ENCODE data around the gene ERP29.
"Not testable (repeated sequence)": the region's sequence is repeated elsewhere in the genome, so short reads cannot be mapped to it uniquely, and the experiment has no call there.

The ERP29 gene

DNA sequence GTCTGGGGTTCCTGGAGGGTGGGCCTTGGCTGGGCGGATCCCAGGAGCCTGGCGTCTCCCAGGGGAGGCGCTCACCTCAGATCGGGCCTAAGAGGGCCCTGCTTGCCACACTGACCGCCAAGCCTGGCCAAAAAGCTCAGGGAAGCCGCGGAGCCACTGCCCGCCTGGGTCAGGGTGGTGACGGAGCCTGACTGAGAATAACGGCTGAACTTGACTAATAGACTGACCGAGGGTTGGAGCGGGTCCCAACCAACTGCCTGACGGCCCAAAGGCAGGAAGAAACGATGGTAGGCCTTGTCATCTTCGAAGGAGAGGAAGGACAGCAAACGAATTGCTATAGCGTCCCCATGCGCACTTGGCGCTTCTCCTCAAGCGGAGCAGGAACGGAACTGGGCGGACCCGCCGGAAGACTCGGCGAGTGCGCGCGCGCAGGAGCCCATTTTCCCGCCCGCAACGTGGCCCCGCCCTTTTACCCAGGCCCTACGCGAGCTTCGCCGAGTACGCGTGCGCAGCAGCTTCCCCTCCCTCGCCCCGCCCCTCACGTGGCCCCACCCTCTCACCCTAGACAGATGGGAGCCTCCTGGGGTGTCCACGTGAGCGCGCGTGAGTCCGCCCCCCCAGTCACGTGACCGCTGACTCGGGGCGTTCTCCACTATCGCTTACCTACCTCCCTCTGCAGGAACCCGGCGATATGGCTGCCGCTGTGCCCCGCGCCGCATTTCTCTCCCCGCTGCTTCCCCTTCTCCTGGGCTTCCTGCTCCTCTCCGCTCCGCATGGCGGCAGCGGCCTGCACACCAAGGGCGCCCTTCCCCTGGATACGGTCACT lies at the start of gene ERP29, which contains the start of gene TMEM116:
Gene ERP29 (plus strand): TSS at position 652 of the 826 bp plus-strand sequence. CDS start 40 bp downstream, at position 692.
Gene TMEM116 (minus strand): TSS at position 391 of the 826 bp plus-strand sequence. CDS start 7,895 bp downstream, outside the sequence.
- peak; percentile 98 for DNase-seq (ENCODE audit: low read depth)

DNA sequence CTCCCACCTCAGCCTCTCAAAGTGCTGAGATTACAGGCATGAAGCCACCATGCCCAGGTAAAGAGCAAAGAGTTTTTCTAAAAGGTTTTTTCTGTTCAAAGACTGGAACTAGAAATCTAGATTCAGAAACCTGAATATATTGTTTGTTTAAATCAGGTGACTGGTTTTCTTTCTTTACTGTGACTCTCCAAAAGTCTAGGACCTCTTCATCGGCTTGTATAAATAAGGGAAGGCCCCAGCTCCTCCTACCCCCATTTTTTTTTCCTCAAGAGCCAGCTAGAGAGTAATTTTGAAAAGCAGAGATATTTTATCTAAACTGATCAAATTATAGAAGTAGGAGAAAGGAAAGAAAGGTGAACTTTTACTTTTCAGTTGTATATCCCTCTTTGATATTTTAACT lies 48.3 kb upstream of the ERP29 start:
- no peak for DNase-seq (ENCODE audit: low read depth)

DNA sequence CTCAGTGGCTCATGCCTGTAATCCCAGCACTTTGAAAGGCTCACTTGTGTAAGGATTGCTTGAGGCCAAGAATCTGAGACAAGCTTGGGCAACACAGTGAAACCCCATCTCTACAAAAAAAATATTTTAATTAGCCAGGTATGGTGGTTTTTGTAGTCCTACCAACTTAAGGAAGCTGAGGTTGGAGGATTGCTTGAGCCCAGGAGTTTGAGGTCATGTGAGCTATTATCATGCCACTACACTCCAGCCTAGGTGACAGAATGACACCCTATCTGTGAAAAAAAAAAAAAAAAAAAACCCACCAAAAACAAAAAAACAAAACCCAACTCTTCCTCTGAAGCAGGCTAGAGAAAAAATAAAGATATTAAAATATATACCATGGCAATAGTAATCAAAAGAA lies 41.4 kb upstream of the ERP29 start:
- no peak for DNase-seq (ENCODE audit: low read depth)

DNA sequence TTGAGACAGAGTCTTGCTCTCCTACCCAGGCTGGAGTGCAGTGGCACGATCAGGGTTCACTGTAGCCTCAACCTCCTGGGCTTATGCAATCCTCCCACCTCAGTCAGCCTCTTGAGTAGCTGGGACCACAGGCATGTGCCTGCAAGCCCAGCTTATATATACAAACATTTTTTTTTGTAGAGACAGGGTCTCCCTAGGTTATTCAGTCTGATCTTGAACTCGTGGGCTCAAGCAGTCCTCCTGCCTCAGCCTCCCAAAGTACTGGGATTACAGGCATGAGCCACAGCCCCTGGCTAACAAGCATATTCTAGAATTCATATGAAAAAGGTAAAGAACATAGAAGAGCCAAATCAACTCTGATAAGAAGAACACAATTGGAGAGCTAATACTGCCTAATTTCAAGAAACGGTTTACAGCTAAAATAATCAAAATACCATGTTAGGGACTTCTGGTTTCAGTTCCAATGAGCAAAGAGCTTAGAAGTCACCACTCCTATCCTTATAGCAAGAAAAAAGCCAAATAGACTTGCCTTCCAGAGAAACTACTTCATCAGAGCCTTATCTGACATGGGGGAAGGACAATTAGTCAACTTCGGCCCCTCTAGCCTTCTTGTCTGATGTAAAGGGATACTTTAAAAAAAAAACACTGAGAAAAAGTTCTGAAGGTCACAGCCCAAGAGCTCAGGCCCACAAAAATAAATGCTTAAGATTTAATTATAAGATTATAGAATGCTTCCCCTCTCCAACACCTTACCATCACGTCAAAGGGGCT lies 37.9 kb upstream of the ERP29 start:
- DNase-seq (ENCODE audit: low read depth), result no peak

- no peak for DNase-seq (ENCODE audit: low read depth)
Measured at GRCh38 chr12:111976291-111976690, 36.9 kb upstream of the ERP29 start.

GRCh38 chr12:111976860-111977259 lies 36.4 kb upstream of the ERP29 start:
- DNase-seq (ENCODE audit: low read depth), result no peak

DNA sequence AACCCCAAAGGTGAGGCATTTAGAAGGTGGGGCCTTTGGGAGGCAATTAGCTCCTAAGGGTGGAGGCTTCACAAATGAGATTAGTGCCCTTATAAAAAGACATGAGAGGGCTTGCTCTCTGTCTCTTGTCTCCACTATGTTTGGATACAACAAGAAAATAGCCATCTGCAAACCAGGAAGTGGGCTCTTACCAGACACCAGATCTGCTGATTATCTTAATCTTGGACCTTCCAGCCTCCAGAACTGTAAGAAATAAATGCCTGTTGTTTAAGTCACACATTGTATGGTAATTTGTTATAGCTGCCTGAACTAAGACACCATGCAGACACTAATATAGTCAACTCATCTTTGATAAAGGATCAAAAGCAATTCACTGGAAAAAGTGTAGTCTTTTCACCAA lies 34.7 kb upstream of the ERP29 start:
- DNase-seq (ENCODE audit: low read depth), result no peak

DNA sequence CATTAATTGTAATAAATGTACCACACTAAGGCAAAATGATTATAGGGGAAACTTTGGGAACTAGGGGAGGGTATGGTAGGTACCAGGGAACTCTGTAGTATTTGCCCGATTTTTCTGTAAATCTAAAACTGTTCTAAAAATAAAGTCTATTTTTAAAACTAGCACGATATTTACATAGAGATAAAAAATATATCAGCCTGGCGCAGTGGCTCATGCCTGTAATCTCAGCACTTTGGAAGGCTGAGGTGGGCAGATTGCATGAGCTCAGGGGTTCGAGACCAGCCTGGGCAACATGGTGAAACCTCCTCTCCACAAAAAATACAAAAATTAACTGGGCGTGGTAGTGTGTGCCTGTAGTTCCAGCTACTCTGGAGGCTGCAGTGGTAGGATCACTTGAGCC lies 32.6 kb upstream of the ERP29 start:
- DNase-seq (ENCODE audit: low read depth), result no peak

- no peak for DNase-seq (ENCODE audit: low read depth)
Measured at GRCh38 chr12:111981987-111982386, 31.2 kb upstream of the ERP29 start.

DNA sequence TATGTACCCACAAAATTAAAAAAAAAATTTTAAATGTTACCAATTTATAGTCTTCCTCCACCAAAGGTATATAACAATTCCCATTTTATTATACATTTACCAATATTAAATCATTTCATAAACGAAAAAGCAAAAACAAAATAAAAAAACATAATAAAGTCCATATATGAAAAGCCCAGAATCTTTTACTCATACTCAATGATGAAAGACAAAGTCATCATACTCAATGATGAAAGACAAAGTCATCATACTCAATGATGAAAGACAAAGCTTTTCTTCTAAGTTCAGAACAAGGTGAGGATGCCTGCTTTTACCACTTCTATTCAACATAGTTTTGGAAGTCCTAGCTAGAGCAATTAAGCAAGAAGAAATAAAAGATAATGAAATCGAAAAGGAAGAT lies 28.4 kb upstream of the ERP29 start:
- no peak for DNase-seq (ENCODE audit: low read depth)

DNA sequence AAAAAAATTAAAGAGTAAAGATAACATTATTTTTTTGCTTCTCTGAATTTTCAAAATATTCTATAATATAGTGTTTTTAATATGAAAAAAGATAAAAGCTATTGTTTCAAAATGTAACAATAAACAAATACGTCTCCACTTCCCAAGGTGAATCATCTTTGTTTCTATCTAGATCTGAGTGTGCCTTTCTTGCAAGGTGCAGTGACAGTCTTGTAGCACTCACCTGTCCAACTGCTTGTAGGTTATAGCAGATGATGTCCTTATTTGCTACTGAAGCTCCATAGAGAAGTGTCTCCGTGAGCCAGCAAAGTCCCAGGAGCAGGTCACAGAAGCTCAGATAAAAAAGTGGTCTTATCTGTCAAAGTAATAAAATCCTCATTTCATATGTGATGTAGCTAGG lies 21.7 kb upstream of the ERP29 start:
- DNase-seq (ENCODE audit: low read depth), result no peak

GRCh38 chr12:111991946-111992345 lies 21.3 kb upstream of the ERP29 start:
- no peak for DNase-seq (ENCODE audit: low read depth)

DNA sequence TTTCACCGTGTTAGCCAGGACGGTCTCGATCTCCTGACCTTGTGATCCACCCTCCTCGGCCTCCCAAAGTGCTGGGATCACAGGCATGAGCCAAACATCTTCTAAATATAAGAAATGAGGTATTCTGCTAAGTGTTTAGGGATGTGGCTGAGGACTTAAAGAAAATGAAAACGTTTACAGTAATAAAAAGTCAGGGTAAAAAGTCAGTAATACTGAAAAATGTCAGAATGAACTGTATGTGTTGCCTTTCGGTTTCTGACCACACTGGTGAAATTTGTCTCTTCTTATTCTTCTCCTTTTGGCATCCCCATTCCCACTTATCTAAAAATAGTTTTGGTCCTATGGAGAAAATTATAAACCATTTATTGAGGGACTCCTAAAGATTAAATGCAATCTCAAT lies 20.8 kb upstream of the ERP29 start:
- no peak for DNase-seq (ENCODE audit: low read depth)

DNA sequence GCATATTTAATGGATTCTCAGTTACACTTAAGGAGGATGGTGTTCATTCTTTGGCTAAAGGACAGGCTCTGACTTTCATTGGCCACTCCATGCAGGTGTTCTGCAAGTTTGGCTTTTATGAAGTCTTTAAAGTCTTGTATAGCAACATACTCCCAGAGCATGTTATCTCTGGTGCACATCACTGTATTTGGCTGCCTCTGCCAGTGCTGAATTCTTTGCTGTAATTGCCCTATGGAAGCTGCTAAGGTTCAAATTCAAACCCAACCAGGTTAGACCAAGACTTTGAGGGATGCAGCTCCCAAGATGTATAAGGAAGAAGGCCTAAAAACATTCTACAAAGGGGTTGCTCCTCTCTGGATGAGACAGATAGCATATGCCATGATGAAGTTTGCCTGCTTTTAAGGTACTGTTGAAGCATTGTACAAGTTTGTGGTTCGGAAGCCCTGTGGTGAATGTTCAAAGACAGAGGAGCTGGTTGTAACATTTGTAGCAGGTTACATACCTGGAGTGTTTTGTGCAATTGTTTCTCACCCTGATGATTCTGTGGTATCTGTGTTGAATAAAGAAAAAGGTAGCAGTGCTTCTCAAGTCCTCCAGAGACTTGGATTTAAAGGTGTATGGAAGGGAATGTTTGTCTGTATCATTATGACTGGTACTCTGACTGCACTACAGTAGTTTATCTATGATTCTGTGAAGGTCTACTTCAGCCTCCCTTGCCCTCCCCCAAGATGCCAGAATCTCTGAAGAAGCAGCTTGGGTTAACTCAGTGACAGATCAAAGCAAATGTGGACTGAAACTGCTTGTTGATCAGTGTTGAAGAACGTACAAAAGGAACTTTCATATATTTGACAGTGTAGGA lies 19.7 kb upstream of the ERP29 start:
- no peak for DNase-seq (ENCODE audit: low read depth)

GRCh38 chr12:111994211-111995111 lies 18.8 kb upstream of the ERP29 start:
- not testable (repeated sequence) for DNase-seq (ENCODE audit: low read depth)

GRCh38 chr12:111995782-111996480 lies 17.3 kb upstream of the ERP29 start:
- DNase-seq (ENCODE audit: low read depth), result no peak

- no peak for DNase-seq (ENCODE audit: low read depth)
Measured at GRCh38 chr12:111997300-111997699, 15.9 kb upstream of the ERP29 start.

- no peak for DNase-seq (ENCODE audit: low read depth)
Measured at GRCh38 chr12:111998015-111998414, 15.2 kb upstream of the ERP29 start.

DNA sequence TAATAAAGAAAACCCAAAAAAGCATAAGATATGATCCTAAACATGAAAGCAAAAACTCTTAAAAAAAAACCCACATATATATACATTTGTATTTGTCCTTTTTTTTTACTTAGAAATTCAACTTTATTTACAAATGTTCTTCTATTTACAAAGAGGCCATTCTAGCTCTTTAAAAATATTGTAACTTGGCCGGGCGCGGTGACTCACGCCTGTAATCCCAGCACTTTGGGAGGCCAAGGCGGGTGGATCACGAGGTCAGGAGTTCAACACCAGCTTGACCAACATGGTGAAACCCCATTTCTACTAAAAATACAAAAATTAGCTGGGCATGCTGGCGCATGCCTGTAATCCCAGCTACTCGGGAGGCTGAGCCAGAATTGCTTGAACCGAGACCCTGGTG lies 14.1 kb upstream of the ERP29 start:
- DNase-seq (ENCODE audit: low read depth), result not testable (repeated sequence)

- no peak for DNase-seq (ENCODE audit: low read depth)
Measured at GRCh38 chr12:112000820-112001219, 12.4 kb upstream of the ERP29 start.

DNA sequence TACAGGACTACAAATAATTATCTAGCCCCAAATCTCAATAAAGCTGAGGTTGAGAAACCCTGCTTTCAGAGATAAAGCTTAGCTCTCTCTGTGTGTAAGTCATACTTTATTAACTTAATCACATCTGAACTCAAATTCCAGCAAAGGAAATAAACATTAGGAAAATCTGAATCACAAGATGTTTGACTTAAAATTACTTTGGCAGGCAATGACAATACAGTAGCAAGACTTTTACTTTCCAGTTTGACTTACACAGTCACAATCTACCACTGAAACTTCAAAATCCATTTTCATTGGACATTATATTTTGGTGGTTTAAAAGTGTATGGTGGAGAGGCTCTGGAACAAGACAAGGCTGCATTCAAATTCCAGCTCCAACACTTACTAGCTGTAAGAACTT lies 11.7 kb upstream of the ERP29 start:
- no peak for DNase-seq (ENCODE audit: low read depth)
